GM19193 (cell line): ENCODE data around the gene TNFSF18.

ENCODE experiments used
- POLR2A ChIP-seq: IDR thresholded peaks from 4 replicates; pipeline ENCODE4 v1.6.1; 2011; ENCODE audit not compliant: insufficient read depth, insufficient read length; ENCODE audit errors: extremely low read depth

Gene TNFSF18, protein sequence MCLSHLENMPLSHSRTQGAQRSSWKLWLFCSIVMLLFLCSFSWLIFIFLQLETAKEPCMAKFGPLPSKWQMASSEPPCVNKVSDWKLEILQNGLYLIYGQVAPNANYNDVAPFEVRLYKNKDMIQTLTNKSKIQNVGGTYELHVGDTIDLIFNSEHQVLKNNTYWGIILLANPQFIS

DNA sequence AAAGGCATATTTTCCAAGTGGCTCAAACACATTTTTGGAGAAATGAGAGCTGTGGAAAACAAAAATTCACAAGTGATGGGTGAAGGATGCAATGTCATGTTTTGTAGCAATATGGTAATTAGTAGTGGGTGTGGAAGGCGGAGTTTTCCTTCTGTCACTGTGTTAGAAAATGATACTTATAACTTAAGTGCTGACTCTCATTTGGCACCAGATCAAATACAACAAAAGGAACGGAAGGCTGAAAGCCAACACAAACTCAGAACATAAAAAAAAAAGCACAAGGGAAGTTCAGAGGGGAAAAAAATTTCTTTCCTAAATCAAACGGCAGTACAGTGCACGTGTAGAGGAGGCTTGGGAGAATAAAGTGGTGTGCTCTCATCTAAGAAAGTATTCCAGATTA, at the start of gene TNFSF18:
TNFSF18 (minus strand) TSS at position 77 of the 400 bp plus-strand sequence; CDS start at position 32, 45 bp downstream.
- TF ChIP-seq POLR2A, result no peak

DNA sequence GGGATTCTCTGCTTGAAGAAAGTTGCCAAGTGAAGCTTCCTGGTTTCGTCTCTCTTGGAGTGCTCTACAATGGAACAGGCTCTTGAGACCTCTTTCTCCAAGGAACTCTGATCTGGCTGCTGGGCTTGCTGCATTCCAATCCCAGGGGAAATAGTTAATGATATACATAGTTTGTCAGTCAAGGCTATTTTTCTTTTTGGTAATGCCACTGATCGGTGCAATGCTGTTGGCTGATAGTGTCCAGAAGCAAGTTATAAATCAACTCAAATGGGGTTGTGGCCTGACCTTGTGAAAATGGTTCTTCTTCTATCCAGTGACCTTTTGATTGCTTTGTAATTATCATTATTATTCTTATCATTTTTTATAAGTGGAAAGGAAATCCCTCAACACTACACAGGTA, 48.4 kb upstream of the TNFSF18 start:
- no peak for TF ChIP-seq POLR2A

DNA sequence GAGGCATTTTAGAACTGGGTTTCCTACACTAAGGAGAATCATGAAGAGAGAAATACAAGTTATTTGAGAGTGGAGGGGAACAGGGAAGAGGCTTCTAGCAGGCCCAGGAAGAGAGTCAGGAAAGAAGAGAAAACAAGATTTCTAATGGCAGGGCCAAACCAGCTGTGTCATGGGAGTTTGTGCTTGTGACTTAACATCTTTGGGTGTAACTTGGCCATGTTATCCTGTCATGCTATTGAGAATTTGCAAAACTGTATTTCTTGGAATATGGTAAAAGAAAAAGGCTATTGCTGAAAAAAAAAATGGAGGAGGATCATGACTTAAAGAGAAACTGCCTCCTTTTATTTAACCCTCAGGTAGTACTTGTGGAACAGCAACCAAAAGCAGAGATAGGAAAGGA, 47.4 kb upstream of the TNFSF18 start:
- no peak for TF ChIP-seq POLR2A

DNA sequence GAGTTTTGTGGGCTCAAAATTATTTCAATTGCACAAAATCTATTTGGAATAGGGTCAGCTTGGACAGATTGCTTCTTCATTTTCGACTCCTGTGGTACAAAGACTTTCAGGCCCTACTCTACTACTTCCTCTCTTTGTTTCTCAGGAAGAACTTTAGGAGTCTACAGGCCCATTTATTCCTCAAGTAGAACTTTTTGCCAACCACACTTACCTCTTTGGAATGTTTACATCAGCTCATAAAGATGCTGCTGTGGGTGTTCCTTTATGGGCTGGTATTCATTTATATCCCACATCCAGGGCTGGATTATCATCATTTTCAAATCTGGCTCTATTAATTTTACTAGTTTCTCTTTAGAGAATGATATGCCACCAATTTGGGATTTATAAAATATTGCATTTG, 46.3 kb upstream of the TNFSF18 start:
- no peak for TF ChIP-seq POLR2A

DNA sequence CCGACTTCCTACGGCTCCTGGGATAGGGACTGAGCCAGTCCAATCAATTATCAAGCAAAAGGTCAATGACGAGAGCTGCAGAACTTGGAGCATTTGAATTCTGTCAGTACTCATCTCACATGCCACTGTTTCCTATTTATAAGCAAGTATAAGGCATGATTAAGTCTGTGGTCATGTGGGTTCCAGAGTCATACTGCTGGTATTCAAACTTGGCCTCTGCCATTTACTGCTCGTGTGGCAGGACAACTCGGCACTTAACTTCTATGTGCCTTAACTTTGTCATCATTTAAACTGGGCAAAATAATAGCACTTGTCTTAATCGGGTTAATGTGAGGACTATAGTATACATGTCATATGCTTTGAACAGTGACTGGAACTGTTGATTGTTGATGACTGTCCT, 44.9 kb upstream of the TNFSF18 start:
- TF ChIP-seq POLR2A, result no peak

DNA sequence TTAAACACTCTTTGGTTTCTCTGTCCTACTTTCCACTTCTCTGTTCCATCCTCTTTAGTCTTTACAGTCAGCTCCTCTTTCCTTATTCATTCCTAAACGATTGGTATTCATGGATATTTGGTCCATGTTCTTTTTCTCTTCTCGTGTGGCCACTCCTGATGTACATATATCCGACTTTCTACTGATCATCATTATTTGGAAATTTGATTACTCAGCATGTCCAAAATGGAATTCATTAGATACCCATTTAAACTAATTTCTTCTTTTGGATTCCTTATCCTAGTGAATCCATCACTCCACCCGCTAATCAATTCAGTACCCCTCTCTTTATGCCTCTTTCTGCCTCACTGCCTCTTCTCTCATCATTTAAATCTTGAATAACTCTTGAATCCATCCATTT, 43.8 kb upstream of the TNFSF18 start:
- TF ChIP-seq POLR2A, result no peak

DNA sequence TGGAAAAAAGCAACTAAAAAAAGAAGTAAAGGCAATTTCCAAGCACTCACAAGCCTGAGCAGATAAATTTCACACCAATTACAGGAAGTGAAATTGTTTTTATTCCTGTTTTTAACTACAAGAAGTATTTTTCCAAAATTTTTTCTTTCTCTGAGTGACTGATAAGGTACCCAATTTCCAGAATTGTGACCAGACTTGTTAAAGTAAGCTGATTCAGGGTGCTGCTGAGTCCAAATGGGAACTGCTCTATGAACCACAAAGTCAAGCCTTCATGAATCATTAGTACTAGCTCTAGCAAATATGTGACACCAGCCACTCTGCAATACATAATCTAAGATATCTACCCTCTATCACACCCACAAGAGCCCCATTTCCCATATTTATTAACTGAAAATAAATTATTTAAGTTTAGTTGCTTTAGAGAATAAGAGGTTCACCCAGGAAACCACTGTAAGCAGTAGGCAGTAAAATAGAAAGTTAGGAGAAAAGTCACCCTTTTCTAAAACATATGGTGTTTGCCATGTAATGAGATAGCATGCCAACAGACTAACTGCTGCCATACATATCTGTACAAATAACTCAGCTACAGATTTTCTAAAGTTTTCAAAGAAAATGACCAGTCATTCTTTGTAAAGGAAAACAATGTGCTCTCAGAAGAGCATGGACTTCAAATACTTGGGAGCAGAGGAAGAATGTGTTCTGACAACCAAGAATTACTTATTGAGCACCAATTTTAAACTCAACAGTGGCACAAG, 43.1 kb upstream of the TNFSF18 start:
- TF ChIP-seq POLR2A, result no peak

DNA sequence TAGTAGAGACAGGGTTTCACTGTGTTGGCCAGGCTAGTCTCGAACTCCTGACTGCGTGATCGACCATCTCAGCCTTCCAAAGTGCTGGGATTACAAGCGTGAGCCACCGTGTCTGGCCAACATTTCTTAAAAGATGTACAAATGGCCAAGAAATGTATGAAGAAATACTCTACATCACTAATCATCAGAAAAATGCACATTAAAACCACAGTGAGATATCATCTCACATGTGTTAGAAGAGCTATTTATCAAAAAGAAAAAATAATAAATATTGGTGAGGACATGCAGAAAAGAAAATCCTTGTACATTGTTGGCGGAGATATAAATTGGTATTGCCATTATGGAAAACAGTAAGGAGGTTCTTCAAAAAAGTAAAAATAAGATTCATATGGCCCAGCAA, 33.6 kb upstream of the TNFSF18 start:
- TF ChIP-seq POLR2A, result no peak

DNA sequence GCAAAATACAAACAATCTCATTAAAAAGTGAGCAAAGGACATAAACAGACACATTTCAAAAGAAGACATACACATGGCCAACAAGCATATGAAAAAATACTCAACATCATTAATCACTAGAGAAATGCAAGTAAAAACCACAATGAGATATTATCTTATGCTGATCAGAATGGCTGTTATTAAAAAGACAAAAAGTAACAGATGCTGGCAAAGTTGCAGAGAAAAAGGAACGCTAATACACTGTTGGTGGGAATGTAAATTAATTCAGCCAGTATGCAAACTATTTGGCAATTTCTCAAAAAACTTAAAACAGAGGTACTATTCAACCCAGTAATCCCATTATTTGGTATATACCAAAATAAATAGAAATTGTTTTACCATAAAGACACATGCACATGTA, 32.2 kb upstream of the TNFSF18 start:
- TF ChIP-seq POLR2A, result no peak

DNA sequence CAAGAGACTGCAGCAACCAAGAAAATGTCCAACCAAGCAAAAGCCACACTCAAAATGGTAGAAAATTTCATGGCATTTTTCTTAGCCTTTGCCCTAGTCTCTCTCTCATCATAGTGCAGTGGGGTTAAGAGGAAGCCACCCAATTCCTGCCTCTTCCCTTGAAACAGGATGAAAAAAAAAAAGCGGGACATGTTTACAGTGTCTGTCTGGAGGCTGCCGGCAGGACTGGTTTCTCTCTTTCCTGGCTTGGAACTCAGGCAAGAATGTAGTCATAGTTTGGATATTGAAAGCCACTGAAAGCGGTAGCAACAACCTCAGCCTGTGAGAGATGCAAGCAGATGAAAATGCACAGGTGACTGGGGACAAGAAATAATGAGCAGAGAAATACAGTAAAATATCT, 13.3 kb upstream of the TNFSF18 start:
- no peak for TF ChIP-seq POLR2A

DNA sequence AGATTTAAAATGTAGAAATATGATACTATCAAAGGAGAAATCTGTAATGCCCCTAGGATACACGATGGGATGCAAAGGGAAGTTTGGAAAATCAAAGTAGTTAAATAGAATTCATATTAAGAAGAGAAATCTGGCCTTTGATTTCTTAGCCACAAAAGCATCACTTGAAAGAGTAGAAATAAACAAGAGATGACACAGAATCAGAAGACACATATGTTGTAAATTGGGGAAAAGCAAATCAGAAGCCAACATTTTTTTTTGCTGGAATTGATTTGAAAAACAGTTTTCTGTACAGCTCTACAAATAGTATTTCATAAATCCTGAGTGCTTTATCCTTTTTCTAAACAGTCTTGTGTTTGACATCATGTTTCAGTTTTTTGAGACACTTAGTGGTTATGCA, 12.4 kb upstream of the TNFSF18 start:
- no peak for TF ChIP-seq POLR2A

DNA sequence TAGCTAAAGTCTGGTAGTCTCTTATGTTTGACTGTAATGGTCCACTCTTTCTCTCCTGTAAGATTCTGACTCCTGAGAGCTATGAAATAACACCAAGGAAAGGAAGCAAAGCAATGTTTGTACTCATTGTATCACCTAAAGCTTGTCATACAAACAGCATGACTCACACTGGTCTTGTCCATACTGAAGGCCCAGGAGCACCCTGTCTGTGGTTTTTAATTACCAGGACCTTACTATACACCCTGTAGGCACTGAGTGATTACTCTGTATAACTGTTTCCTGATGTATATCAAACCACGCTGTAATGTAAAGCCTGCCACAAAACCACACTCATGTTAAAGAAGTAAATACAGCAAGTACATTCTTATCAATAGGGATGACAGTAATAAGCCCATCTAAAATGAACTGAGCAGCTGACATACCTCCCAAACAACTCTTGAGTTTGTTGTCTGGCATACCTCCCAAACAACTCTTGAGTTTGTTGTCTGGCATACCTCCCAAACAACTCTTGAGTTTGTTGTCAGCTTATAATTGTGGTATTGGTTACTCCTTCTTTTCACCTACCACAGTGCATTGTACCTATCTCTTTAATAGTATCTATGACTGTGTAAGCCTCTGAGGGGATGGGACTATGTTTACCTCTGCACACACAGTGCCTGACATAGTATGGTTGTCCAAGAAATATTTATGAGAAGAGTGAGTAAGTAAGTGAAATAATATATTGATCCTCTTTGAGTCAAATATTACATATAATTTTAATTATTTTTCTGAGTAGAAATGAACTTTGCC, 11.6 kb upstream of the TNFSF18 start:
- TF ChIP-seq POLR2A, result no peak

DNA sequence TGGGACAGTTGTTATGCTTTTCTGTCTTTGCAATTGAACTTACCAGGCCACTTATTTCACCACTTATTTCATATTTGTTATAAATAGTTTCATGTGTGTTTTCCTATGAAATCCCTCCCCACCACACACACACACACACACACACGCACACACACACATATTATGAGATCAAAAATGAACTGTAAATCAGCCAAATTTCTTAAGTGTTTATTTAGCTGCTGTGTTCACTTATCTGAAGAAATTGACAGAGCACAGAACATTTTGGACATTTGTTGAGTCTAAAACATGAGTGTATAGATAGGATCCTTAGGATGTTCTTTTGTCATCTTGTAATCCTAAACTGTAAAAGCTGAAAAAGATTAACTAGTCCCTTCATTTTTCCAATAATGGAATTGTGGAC, 7.8 kb upstream of the TNFSF18 start:
- TF ChIP-seq POLR2A, result no peak

DNA sequence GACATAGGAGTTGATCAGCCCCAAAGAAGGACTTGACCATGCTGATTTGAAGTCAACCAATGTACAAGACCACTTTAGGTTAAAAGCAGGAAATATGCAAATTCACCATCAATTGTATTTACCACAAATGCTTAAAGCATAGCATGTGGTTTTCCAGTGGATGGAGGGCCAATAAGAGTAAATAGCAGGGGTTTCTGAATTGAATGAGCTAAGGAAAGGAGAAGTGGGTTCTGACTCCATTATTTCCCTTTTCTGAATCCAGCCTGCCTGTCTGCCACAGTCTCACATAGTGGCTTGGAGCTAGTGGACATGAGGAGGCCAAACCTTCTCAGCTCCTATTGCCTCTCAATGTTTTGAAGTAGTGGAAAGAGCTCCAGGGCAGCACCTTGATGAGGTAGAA, 7.2 kb upstream of the TNFSF18 start:
- TF ChIP-seq POLR2A, result no peak

DNA sequence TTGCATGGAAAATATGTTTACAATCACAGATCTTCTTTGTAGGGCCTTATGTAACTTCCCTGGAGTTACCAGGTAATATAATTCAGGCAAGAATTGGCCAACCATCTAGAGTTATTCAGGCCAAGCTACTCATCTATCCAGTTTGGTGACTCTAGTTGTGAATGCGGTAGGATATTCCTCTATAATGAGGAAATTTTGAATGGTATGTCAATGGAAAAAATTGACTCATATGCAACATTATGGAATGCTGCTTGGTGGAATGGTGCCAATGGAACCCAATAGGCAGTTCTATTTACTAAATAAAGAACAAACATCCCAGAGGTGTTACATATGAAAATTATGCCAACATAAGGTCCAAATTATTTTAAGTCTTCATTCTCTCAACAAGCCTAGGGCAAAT, 5.6 kb upstream of the TNFSF18 start:
- no peak for TF ChIP-seq POLR2A
